ENCODE data around the gene SHISAL1. TPM values are rescaled to one million over a fixed set of nuclear protein-coding genes. Genes with fewer than 3 reads are reported as not detected.

Gene SHISAL1
- total RNA-seq, 1 donor from 2014 or later = 3.2 TPM

- Mint-ChIP-seq H3K27me3 (ENCODE audit: unreplicated experiment) (peaks cover 5% of the 10 kb centered on the region), H3K4me1 (ENCODE audit: low read depth, unreplicated experiment) (peaks cover 9% of the 10 kb centered on the region), H3K27ac (ENCODE audit: unreplicated experiment) (no peak overlapping the region), H3K9me3 (ENCODE audit: unreplicated experiment) (peaks cover 8% of the 10 kb centered on the region), H3K4me3 (ENCODE audit: unreplicated experiment) (no peak overlapping the region), H3K36me3 (ENCODE audit: unreplicated experiment) (no peaks in the 10 kb centered on the region)
- DNase-seq = peak; percentile 6
- TF ChIP-seq CTCF (IDR thresholded peaks at IDR 0.05; ENCODE audit: partially characterized antibody, unreplicated experiment) = no peak
These were observed 35.9 kb downstream of the SHISAL1 start for GRCh38 chr22:44276706-44277356.

GRCh38 chr22:44276041-44276440, 36.7 kb downstream of the SHISAL1 start:
- peaks cover 8% of the 10 kb centered on the region for H3K9me3 Mint-ChIP-seq (ENCODE audit: unreplicated experiment)
- peaks cover 5% of the 10 kb centered on the region for H3K27me3 Mint-ChIP-seq (ENCODE audit: unreplicated experiment)
- no peak overlapping the region for H3K27ac Mint-ChIP-seq (ENCODE audit: unreplicated experiment)
- TF ChIP-seq CTCF (IDR thresholded peaks at IDR 0.05; ENCODE audit: partially characterized antibody, unreplicated experiment) = no peak
- DNase-seq = peak; percentile 10
- no peaks in the 10 kb centered on the region for H3K36me3 Mint-ChIP-seq (ENCODE audit: unreplicated experiment)
- H3K4me1 Mint-ChIP-seq (ENCODE audit: low read depth, unreplicated experiment) = peaks cover 9% of the 10 kb centered on the region
- no peak overlapping the region for H3K4me3 Mint-ChIP-seq (ENCODE audit: unreplicated experiment)

- H3K27ac Mint-ChIP-seq (ENCODE audit: unreplicated experiment) = no peak overlapping the region
- peaks cover 9% of the 10 kb centered on the region for H3K4me1 Mint-ChIP-seq (ENCODE audit: low read depth, unreplicated experiment)
- peaks cover 5% of the 10 kb centered on the region for H3K27me3 Mint-ChIP-seq (ENCODE audit: unreplicated experiment)
- TF ChIP-seq CTCF (IDR thresholded peaks at IDR 0.05; ENCODE audit: partially characterized antibody, unreplicated experiment) = no peak
- H3K36me3 Mint-ChIP-seq (ENCODE audit: unreplicated experiment) = no peaks in the 10 kb centered on the region
- peak; percentile 3 for DNase-seq
- peaks cover 8% of the 10 kb centered on the region for H3K9me3 Mint-ChIP-seq (ENCODE audit: unreplicated experiment)
- no peak overlapping the region for H3K4me3 Mint-ChIP-seq (ENCODE audit: unreplicated experiment)
These were observed 37.1 kb downstream of the SHISAL1 start for GRCh38 chr22:44275631-44275995.

- peaks cover 7% of the 10 kb centered on the region for H3K9me3 Mint-ChIP-seq (ENCODE audit: unreplicated experiment)
These were observed 37.7 kb downstream of the SHISAL1 start for GRCh38 chr22:44274918-44275630.

More at GRCh38 chr22:44274918-44275630, 37.7 kb downstream of the SHISAL1 start:
- Mint-ChIP-seq H3K36me3 (ENCODE audit: unreplicated experiment) (no peaks in the 10 kb centered on the region), H3K27me3 (ENCODE audit: unreplicated experiment) (peaks cover 7% of the 10 kb centered on the region), H3K4me3 (ENCODE audit: unreplicated experiment) (no peak overlapping the region), H3K27ac (ENCODE audit: unreplicated experiment) (no peak overlapping the region), H3K4me1 (ENCODE audit: low read depth, unreplicated experiment) (peaks cover 9% of the 10 kb centered on the region)
- DNase-seq = peak; percentile 6
- no peak for TF ChIP-seq CTCF (IDR thresholded peaks at IDR 0.05; ENCODE audit: partially characterized antibody, unreplicated experiment)

All from glutamatergic neuron (in vitro differentiated cells).